ENCODE results near the gene FBXO27.
"Not testable (repeated sequence)": the region's sequence is repeated elsewhere in the genome, so short reads cannot be mapped to it uniquely, and the experiment has no call there.

FBXO27 gene

GRCh38 chr19:38989066-38989605 lies 43.2 kb downstream of the FBXO27 start:
- no peak for DNase-seq (ENCODE audit: low read depth in 1 of 2, low spot score in 1 of 2)

- DNase-seq (ENCODE audit: low read depth in 1 of 2, low spot score in 1 of 2), result not testable (repeated sequence)
Measured at GRCh38 chr19:38988627-38989026, 43.7 kb downstream of the FBXO27 start.

- DNase-seq (ENCODE audit: low read depth in 1 of 2, low spot score in 1 of 2), result not testable (repeated sequence)
Measured at GRCh38 chr19:38987745-38988144, 44.6 kb downstream of the FBXO27 start.

GRCh38 chr19:38985262-38985661 lies 47.1 kb downstream of the FBXO27 start:
- no peak for DNase-seq (ENCODE audit: low read depth in 1 of 2, low spot score in 1 of 2)

- no peak for DNase-seq (ENCODE audit: low read depth in 1 of 2, low spot score in 1 of 2)
Measured at GRCh38 chr19:38980583-38981374, 51.6 kb downstream of the FBXO27 start.

GRCh38 chr19:38979812-38980211 lies 52.5 kb downstream of the FBXO27 start:
- DNase-seq (ENCODE audit: low read depth in 1 of 2, low spot score in 1 of 2), result no peak

- DNase-seq (ENCODE audit: low read depth in 1 of 2, low spot score in 1 of 2), result no peak
Measured at GRCh38 chr19:38978326-38978689, 54.0 kb downstream of the FBXO27 start.

DNA sequence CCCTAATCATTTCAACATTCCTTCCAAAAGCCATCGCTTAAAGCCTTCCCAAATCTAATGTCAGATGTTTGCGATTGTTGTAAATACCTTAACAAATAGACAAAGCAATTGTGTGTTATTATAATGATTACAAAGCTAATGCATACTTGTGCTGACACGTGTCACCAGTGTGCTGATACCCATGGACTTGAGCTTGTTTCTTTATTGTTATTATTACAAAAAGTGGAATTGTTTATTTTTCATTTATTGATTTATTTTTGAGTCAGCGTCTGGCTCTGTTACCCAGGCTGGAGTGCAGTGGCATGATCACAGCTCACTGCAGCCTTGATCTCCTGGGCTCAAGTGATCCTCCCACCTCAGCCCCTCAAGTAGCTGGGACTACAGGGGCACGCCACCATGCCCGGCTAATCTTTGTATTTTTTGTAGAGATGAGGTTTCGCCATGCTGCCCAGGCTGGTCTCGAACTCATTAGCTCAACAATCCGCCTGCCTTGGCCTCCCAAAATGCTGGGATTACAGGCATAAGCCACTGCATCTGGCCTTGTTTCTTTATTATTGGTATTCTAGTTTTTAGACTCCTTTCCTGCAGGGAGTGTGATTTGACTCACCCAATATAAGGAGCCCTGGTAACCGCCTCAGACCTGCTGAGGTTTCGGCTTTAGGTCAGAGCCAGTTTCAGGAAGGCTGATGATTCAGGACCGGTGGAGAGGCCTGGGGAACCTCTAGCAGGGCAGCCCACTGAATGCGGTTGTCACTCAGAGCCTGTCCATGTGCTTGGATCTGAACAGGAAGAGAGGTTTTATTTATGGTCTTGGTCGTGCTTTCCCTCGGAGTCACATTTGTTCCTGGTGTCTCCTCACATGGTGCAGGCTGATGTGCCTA lies 54.7 kb downstream of the FBXO27 start:
- peak in 1 of 2 donors; percentile 21 for DNase-seq (ENCODE audit: low read depth in 1 of 2, low spot score in 1 of 2)

GRCh38 chr19:38975861-38976271 lies 56.5 kb downstream of the FBXO27 start:
- no peak for DNase-seq (ENCODE audit: low read depth in 1 of 2, low spot score in 1 of 2)

DNA sequence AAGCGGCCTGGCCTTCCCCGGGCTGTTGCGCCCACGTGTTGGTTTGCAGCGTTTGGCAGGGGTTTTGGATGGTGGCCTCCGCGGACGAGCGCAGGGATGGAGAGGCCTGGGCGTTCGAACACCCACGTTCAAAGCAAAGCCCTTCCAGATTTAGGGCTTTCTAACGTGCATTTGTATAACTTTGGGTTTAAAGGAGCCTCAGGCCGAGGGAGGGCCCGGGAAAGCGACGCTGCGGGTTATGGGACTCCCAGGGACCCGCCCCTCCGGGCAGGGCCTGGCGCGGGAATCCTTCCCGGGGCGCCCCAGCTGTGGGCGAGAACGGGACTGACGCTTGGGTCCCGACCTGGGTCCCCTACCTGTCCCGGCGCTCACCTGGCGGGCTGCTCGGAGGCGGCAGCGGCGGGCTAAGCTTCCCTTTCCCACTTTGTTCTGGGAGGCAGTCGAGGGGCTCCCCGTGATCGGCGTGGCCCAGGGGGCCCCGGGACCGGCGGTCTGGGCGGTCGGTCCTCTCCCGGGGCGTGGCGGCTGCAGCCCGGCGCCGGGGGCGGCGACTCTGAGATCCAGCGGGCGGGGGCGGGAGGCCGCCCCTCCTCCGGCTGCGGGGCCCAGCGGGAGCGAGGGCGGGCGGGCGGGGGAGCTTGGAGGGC lies 57.0 kb downstream of the FBXO27 start, which contains the start of gene FBXO17:
Gene FBXO17, minus strand, starts transcription at position 529 of the 647 bp plus-strand sequence. CDS start 25,423 bp downstream, outside the sequence.
- DNase-seq (ENCODE audit: low read depth in 1 of 2, low spot score in 1 of 2), result no peak

- no peak for DNase-seq (ENCODE audit: low read depth in 1 of 2, low spot score in 1 of 2)
Measured at GRCh38 chr19:38974624-38975213, 57.6 kb downstream of the FBXO27 start.

All from activated CD4-positive, alpha-beta T cell treated with anti-CD3 and anti-CD28 coated beads, Interleukin-2, amount 50 U/mL, for 24 hours (primary cell).